GM19468 (cell line): ENCODE data around the gene IDH3G.
A peak's percentile ranks its signal among the peaks of the same experiment; 100 is the strongest.
"Not testable (repeated sequence)": the region's sequence is repeated elsewhere in the genome, so short reads cannot be mapped to it uniquely, and the experiment has no call there.

Source experiments
- ATAC-seq: cut with Tn5 transposase; IDR thresholded peaks from one replicate; pipeline ENCODE4 v1.9.1; 2021; ENCODE audit warnings: mild to moderate bottlenecking, moderate library complexity, moderate number of reproducible peaks; ENCODE audit not compliant: unreplicated experiment; ENCODE audit errors: extremely low read depth

The IDH3G gene

DNA sequence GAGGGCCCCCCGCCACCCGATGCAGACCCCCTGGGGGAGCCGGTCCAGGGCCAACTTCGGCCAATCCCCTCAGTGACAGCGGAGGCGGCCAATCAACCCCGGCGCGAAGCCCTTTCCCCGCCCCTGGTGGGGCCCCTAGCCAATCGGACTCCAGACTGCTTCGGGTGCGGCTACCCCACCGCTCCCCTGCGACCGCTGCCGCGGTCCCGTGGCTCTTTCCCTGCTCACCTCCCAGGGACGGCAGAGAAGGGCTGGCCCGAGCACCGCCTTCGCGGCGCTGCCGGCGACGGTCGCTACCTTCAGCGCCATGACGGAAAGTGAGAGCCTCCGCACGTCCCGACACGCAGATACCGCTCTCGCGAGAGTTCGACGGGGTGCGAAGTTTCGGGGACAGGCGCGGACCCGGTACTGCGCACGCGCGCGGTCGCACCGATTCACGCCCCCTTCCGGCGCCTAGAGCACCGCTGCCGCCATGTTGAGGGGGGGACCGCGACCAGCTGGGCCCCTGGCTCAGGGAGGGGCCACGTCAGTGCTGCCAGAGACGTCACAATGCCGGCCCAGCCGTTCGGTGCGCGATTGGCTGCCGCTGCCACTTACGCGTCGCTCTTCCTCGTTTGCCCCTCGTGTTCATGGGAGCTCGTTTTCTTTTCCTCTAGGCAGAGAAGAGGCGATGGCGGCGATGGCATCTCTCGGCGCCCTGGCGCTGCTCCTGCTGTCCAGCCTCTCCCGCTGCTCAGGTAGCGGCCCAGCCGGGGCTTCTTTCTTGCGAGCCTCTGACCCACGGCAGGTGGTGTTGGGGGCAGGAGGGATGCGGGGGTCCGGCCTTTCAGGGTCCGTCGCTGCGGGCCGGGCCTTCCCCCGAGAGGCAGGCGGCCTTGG, at the start of gene IDH3G, which contains the start of gene SSR4:
Gene IDH3G, minus strand, starts transcription at position 358 of the 879 bp plus-strand sequence. Its CDS starts 49 bp downstream, at position 309.
Gene SSR4, plus strand, starts transcription at position 651 of the 879 bp plus-strand sequence. Its CDS starts 20 bp downstream, at position 671.
- peak; percentile 79 for ATAC-seq

DNA sequence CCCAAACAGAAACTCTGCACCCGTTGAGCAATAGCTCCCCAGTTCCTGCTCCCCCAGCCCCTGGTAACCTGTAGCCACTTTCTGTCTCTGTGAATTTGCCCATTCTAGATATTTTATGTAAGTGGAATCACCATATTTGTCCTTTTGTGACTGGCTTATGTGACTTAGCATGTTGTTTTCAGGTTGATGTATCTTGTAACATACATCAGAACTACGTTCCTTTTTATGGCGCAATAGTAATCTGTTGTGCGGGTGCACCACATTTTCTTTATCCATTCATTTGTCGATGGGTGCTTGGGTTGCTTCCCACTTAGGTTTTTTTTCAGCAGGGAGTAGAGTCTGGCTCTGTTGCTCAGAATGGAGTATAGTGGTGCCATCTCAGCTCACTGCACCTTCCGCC, 42.7 kb upstream of the IDH3G start:
- ATAC-seq = no peak

DNA sequence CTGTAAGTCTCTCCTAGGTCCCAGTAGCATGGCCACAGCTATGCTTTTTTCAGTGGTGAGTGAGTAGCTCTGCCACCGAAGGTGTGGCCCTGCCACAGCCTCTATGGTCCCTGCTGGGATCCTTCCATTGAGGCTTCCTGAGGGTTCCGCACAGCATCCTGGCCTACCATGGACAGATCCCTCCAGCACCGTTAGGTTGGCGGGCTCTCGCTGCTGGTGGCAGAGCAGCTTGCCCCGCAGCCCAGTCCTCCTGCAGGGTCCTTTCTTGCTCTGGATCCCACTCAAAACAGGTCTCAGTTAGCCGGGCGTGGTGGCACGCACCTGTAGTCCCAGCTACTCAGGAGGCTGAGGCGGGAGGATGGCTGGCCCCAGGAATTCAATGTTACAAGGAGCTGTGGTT, 38.6 kb upstream of the IDH3G start:
- no peak for ATAC-seq

DNA sequence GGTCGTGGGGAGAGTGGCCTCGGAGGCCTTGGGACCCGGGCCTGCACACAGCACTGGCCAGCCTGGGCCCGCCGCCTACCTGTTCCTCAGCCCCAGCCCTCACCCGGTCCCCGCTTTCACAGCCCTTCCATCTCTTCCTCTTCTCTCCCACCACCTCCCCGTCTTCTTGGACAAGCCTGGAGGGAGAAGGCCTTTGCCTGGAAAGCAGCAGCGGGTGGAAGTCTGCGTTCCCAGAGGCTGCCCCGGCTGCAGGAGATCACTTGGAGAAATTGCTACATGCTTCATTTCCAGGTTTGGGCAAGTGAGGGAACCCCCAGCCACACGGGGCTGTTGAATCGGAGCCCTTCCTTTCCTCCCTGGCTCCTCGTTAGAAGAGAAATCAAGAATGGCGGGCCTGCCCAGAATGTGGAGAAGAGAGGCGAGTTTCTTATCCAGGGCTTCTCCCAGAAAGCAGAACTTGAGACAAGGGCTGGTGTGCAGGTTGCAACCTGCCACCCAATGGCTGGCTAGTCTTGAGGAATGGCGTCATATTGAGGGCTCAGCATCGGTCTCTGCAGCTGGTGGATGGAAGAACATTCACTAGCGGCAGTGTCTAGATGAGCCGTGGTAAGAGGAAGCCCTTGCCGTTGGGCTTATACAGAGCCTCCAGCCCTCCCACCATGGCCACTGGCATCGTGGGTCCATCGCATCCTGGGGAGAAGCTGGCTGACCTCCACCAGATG, 37.4 kb upstream of the IDH3G start:
- no peak for ATAC-seq

DNA sequence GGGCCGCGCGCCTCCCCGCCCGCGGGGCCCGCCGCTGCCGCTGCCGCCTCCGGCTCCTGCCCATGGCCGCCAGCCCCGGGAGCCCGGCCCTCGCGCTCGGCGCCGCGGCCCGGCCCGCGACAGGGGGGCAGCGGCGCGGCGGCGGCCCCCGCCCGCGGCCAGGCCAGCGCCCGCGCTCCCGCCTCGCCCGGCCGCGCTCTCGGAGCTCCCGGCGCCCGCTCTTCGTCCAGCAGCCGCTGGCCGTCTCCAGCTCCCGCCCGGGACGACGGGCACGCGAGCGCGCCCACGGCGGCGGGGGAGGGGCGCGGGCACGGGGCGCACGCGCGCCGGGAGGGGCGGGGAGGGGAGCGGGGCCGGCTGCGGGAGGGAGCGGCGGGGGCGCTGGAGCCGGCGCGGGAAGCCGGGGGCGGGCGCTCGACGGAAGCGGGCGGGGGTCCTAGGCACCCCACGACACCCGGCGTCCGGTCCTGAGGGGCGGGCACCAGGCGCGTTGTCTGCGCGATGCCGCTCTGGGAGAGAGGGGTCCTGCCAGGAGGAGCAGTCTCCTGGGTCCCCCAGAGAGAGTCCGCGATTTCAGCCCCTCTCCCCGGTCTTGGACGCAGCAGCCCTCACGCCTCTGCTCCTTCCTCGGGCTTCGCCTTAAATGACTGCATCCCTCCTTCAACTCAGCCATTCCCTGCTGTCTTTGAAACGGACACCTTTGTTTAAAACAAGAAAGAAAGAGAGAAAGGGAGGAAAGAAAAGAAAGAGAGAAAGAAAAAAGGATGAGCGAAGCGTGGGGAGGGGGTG, 36.7 kb upstream of the IDH3G start:
- ATAC-seq = no peak

DNA sequence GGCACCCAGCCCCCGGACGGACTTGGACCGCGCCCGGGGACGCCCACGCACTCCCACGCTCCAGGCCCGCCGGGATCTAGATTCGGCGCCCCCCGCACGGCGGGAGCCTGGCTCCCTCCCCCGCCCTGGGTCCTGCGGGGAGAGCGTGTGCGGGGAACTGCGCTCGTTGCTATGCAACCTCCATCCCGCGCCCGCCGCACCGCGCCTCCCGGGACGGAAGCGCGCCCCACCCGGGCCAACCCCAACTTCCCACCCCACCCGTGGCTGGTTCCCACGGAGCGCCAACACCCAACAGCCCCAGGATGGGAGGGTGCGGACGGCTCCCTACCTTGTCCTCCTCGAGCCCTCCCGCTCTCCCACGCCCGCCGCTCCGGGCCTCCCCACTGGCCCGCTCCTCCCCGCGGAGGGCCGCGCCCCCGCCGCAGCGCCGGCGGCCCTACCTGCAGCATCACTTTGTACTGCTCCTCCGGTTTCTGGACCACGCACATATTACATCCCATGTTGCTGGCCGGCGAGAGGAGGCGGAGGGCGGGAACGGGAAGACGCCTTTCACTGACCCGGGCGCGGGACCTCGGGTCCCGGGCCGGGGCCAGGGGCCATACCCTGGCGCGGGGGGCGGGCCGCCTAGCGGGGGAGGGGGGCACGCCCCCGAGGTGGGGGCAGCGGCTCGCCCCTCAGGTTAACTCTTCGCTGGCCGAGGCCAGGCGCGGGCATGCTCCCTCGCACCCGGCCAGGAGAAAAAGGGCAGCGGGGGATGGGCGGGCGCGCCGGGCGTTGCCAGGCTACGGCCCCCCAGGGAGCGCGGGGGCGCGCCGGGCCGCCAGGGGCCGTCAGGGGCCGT, 35.8 kb upstream of the IDH3G start, which contains the start of gene PDZD4:
Gene PDZD4, minus strand, starts transcription at position 746 of the 841 bp plus-strand sequence. Its CDS starts 246 bp downstream, at position 500.
- no peak for ATAC-seq

DNA sequence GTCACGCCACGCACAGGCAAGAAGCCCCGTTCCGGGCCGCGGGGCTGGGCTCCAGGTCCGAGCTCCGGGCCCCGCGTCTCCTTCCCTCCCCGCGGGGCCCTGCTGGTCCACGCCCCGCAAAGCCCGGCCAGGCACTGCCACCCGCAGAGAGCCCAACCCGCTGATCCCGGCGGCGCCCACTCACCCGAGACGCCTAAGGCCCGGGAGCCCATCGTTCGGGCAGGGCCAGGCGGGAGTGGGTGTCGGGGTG, 35.3 kb upstream of the IDH3G start:
- no peak for ATAC-seq

DNA sequence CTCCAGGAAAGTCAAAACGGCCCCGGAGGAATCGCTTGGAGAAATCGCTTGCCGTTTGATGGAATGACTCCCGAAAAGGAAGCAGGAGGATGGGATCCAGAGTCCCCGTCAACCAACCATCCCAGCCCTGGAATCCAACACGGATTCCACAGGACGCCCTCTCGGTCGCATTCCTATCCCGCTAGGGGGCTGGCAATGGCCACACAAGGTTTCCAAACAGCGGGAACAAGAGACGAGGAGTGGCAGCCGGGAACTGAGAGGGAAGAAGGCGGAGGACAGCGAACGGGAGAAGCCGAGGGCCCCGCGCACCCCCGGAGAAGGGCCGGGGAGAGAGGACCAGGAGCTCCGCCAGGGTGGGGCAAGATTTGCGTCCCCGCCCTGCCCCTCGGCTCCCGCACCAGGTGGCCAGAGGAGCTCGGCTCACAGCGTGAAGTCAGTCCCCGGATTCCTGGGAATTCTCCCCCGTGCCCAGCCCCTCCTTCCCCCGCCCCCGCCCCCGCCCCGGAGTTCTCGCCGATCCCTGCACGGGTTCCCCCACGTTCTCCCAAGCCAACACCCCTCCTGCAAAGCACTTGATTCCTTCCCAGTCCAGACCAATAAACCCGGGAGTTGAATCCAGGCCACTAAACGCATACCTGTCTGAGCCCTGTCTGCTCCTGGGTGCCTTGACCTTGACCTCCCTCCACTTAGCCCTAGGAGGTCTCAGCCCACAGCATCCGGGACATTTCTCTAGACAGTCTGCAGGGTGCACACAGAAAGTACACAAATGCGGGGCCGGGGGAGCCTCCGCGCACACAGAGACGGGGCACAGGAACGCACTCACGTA, 34.8 kb upstream of the IDH3G start:
- ATAC-seq = no peak

DNA sequence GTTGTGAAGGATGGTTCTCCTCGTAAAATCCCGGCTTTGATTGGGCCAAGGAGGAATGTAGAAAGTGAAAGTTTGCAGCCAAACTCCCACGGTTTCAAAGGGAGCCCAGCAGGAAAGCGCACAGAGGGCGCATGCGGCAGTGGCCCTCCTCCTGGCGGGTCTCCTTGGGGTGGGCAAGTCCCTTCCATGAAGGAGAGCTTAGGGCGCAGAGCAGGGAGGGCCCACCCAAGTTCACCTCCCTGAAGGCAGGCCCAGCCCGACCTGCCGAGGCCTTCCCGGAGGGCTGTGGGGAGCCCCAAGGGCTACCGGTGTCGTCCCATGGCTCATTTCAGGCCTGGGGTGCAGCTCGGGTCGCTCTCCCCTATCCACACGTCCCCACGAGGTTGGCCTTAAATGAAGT, 34.1 kb upstream of the IDH3G start:
- ATAC-seq = no peak

DNA sequence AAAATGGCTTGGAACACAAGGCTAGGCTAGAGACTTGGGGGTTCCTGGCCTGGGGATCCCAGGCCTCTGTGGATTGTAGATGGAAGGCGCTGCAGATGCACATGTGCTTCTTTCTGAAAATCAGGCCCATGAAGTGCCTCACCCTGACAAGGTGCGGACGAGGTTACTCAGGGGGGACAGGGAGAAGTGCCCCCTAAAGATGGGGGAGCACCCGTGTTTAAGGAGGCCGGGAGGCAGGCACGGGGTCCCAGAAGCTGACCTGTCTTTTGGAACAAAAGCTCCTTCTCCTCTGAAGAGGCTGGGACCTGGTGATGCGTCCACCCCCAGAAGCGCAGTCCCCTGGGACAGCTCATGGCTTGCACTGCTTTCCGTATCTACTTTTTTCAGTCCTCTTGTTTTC, 33.7 kb upstream of the IDH3G start:
- no peak for ATAC-seq

DNA sequence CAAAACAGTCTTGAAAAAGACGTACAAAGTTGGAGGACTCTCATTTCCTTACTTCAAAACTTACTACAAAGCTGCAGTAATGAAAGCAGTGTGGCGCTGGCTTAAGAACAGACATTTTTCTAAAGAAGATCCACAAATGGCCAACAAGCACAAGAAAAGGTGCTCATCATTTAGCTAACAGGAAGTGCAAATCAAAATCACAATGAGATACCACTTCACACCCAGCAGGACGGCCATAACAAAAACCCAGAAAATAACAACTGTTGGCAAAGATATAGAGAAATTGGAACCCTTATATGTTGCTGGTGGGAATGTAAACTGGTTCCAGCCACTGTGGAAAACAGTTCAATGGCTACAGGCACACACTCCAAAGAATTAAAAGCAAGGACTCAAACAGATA, 32.8 kb upstream of the IDH3G start:
- no peak for ATAC-seq

DNA sequence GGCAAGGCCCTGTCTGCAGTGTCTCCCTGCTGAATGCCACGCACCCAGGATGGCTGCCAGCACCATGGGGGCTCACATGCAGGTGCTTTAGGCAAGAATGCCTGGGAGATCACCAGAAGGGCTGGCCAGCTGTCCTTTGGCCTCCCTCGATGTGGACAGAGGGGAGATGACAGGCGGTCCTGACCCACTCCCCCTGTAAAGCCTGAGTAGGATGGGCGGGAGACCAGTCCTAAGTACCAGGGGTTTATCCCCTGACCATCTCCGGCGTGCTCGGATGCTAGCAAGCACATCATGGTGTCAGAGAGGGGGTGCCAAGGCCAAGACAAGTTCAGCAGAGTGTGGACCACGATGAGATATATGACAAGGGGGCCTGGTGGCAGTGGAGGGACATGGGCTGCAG, 30.9 kb upstream of the IDH3G start:
- no peak for ATAC-seq

DNA sequence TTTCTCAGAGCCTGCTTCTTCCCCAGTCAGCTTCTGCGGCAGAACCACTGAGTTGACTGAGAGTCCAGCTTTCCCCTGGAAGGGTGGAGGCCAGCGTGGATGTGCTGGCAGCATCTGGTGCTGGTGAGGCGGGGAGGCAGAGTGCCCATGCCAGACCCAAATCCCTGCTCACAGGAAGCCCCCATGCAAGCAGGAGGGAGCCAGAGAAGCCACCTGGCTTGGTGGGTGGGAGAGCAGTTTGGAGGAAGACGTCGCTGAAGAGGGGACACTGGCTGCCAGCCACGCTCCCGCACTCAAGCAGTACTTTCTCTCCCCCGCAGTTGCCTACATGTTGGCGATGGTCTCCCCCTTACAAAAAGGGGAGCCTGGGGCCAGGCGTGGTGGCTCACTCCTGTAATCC, 30.2 kb upstream of the IDH3G start:
- no peak for ATAC-seq

DNA sequence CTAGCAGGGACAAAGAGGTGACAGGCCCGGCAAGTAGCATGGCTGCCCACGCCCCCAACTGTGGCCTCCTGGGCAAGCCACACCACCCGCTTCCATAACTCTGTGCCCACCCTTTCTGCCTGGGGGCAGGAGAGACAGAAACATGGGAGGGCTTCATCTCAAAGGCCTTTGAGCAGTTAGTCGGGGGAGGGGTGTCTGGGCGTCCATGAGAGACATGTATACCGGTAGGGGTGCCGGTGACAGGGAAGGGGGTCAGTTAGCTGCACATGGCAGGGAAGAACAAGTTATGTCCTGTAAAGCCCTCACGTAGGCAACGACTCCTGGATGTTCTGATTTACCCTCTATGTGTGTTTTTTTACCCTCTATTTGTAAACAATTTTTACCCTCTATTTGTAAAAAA, 26.9 kb upstream of the IDH3G start:
- ATAC-seq = no peak

DNA sequence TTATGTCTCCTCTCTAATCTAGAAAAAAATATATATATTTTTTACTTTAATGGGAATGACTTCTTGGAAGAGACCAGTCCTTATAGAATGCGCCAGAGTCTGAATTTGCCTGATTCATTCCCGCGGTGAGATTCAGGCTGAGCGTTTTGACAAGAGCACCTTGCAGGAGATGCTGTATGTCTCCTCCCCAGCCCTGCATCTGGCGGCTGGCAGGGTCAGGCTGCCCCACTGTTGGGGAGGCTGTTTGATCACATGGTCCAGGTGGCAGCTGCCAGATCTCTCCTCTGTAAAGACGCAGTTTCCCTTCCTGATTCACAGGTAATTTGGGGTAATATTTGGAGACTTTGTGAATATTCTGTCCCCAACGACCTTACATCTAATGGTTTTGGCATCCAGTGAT, 26.4 kb upstream of the IDH3G start:
- no peak for ATAC-seq

DNA sequence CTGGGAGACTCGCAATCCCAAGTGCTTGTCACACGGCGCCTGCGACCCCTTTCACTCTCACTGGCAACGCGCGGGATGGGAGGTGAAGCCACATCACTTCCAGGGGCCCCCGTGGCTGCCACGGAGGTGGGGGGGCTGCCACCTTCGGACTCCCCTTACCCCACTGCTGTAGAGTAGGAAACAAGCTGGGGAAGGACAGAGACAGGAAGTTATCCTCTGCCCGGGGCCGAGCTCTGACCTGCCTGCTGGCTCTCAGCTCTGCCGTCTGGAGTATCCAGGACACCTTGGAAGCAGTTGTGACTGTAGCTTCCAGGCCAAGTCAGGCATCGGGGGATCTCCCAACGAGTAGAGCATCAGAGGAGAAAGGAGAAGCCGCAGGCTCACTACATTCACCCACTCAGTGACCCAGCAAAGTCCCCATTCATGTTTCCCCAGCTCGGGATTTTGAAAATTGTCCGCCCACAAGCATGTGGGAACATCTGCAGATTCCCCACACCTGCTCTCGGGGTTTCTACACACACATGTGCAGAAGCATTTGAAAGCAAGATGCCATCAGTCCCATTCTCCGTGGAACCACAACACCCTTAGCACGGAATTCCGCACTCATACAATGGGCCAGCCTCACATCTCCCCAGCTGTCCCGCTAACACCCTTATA, 25.3 kb upstream of the IDH3G start:
- ATAC-seq = no peak

DNA sequence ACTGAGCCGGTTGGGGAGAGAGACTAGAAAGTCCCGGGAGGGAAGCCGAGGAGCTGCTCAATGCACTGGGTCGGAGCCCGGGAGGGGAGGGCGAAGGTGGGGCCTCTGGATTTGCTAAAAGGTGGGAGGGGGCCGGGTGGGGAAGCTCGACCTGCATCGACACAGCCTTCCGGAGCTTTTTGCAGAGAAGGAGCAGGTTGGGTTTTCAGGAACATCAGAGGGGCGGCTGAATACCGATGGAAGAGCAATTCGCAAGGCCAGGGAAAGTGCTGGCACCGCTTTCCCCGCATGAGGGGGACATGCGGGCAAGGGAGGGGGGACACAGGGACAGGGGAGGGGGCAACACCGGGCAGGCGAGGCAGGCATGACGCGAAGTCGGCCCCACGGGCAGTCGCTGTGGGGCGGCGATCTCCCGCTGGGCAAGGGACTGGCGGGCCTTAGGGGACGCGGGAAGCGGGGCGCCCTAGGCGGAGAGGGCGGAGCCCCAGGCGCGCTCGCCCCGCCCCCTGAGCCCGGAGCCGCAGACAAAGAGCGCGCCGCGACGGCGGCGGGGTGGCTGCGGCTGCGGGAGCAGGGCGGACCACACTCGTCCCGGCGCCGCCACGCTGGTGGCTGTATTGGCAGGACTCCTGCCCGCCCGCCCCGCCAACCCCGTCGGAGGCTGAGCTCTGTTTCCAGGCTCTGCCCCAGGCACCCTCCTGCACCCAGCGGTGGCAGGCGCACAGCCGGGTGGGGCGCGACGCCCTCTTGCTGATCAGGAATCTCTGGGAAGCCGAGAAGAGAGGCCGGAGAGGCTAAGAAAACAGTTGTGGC, 24.6 kb upstream of the IDH3G start:
- no peak for ATAC-seq

DNA sequence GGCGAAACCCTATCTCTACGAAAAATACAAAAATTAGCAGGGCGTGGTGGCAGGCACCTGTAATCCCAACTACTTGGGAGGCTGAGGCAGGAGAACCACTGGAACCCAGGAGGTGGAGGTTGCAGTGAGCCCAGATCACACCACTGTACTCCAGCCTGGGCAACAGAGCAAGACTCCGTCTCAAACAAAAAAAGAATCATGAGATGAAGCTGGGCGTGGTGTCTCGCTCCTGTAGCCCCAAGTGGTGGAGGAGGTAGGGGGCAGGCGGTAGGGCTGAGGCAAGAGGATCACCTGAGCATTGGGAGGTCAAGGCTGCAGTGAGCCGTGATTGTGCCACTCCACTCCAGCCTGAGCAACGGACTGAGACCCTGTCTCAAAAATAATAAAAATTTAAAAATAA, 23.9 kb upstream of the IDH3G start:
- not testable (repeated sequence) for ATAC-seq
